H54 (cell line): Measurements from ENCODE around the gene NKAIN1.

ENCODE experiments used
- DNase-seq: peaks from one replicate; pipeline ENCODE4 v3.0.0; 2011; ENCODE audit warnings: low spot score, mixed read lengths; ENCODE audit not compliant: insufficient read length
- FAIRE-seq: peaks from 3 replicates; lab custom pipeline; 2011; peaks lifted over from hg19 to GRCh38; lab: Jason Lieb, UNC
- POLR2A ChIP-seq: IDR thresholded peaks from 2 replicates; pipeline ENCODE4 v1.6.1; 2011; ENCODE audit warnings: low read depth, mild to moderate bottlenecking, low read length

NKAIN1 gene

DNA sequence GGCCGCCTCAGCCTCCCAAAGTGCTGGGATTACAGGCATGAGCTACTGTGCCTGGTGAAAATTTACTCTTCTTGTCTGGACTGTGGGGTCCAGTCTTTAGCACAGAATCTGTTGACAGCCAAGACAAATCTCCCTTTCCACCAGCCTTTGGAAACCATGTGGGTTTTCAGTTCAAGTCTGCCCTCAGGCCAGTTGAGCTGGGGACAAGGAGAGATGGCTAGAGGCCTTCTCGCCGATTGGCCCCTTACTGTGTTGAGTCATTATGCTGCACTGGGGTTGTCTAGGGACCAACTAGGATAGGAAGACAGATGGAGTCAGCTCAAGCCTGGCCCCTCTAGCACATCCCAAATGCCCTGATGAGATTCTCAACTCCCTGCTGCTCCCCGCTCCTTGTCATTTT lies 8.6 kb upstream of the NKAIN1 start:
- no peak for TF ChIP-seq POLR2A
- no peak for DNase-seq
- no peak for FAIRE-seq

DNA sequence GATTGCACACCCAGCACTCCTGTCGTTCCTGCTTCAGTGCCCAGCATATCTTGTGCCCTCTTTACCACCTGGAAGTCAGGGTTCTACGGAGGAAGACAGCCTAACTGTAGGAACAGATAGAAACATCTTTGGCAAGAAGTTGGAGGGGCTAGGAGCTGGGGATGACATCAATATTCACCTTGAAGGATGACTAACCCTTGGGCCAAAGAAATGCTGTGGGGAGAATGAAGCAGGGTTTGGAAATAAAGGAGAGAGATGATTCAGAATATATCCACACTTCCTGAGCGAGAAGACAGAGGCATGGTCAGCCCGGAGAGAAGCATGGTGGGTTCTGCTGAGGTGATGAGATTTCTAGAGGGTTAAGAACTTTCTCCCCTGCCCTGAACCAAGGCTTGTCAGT lies 4.6 kb upstream of the NKAIN1 start:
- TF ChIP-seq POLR2A = no peak
- FAIRE-seq (no peak), DNase-seq (no peak)

DNA sequence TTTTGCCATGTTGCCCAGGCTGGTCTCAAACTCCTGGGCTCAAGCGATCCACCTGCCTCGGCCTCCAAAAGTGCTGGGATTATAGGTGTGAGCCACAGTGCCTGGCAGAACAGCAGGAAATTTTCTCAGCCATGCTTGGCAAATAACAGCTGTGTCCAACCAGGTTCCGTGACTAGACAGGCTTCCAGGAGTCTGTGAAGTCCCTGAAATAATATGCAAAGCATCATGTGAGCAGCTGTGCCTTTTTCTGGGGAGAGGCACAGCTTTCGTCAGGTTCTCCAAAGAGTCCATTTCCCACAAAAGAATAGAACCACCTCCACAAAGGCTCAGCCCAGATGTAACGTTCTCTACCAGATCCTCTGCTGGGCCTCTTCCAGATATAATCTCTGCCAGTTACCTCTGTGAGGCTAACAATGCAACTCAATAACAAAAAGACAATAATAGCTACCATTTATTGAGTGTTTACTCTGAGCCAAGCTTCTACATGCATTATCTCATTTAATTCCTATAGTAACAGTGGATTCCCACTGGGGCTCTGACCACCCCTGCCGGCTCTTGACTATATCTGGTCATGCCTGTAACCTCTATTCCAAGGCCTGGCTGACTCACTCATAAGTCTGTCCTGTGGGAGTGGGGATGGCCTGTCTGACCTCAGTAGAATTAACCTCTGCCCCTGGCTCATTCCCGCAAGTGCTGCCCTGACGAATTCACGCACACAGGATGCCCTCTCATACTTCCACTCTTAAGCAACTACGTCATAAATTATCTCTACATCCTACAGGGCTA lies 4.0 kb upstream of the NKAIN1 start:
- no peak for FAIRE-seq
- peak; percentile 64 for DNase-seq
- no peak for TF ChIP-seq POLR2A

DNA sequence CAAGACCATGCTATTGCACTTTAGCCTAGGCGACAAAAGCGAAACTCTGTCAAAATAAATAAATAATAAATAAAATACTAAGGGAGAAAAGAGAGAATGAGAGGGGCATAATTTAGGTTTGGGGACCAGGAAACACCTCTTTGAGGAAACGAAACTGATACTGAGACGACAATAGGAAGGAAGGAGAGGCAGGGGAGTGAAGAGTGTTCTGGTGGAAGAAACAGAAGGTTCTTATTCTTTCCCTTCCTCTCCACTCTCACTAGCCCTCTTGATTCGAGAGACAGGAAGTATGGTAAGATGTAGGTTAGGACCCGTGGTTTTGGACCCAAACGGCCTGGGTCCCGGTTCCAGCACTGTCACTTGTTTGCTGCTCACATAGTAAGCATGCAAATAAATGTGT lies 1.6 kb upstream of the NKAIN1 start:
- FAIRE-seq = no peak
- no peak for TF ChIP-seq POLR2A
- DNase-seq = no peak

DNA sequence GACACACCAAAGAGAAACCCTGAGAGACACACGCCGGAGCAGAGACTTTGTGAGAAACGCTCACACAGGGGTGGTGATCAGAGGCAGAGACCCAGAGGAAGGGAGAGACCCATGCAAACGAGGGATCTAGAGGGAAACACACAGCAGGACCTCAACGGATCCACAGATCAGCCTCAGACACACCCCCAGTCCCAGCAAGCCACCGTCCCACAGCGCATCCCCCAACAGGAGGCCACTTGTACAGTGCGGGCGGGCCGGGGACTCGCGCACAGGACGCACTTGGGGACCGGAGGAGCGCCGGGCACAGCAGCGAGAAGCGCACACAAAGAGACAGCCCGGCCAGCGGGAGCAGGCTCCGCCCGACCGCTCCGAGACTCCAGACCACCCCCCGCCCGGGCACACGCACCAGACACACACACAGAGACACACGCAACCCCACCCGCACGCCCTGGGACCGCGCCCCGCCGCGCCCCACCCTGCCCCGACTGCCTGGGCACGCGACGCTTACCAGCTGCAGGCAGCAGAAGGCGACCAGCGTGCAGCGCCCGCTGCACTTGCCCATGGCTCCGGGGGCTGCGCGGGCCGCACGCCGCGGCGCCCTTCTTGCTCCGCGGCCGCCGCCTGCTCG lies 587 bp downstream of the NKAIN1 start:
- DNase-seq = no peak
- no peak for TF ChIP-seq POLR2A
- FAIRE-seq = no peak

DNA sequence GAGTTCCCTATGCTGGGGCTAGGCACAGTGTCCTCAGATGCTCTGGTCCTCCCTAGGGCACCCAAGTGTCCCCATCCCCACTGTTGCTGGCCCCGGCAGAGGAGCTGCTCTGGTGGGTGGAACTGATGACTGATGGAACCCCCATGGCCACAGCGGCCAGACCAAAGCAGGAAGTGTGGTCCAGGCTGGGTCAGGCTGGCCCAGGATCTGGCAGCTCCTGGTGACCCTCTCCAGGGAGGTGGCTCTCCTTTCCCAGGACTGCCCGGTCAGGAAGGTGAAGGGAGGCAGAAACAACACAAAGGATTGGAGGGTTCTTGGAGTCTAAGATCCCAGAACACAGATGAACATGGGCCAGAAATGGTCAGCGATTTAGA lies 1.1 kb downstream of the NKAIN1 start:
- DNase-seq (no peak), FAIRE-seq (no peak)
- no peak for TF ChIP-seq POLR2A

DNA sequence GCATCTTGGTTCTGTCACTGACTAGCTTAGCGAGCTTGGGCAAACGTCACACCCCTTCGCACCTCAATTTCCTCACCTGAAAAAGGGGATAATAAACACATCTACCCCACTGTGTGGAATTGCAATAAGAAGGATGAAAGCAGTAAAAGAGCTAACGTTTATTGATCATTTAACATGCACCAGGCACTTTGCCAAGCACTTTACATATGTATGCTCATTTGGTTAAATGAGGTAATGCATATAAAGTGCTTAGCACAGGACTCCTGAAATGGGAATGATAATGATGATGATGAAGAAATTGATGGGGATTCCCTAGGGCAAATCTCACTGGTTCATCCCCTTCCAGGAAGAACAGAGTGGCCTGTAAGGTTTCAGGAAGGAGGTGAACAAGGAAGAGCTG lies 4.8 kb downstream of the NKAIN1 start:
- FAIRE-seq (no peak), DNase-seq (no peak)
- TF ChIP-seq POLR2A = no peak

DNA sequence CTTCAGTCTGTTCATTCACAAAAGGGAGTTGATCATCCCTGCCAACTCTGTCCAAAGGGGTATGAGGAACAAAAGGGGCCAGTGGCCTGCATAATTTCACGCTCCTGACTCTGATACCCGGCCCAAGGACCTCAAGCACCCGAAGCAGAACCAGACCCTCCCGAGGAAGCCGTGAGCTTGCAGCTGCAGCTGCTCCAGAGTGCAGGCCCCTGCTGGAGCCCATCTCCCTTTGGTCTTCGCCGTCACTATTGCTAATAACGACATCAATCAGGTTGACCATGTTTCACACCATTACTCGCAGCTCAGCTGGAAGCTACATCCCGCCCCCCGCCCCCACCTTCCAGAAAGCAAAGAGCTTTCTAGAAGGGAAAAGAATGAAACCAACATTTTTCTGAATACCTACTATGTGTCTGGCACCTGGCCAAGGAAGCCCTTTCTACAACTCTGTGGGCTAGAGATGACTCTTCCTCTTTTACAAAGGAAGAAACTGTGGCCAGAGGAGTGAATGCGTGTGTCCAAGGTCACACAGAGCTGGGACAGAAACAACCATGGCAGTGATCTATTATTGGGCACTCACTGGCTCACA lies 5.5 kb downstream of the NKAIN1 start:
- no peak for TF ChIP-seq POLR2A
- FAIRE-seq (no peak), DNase-seq (no peak)

DNA sequence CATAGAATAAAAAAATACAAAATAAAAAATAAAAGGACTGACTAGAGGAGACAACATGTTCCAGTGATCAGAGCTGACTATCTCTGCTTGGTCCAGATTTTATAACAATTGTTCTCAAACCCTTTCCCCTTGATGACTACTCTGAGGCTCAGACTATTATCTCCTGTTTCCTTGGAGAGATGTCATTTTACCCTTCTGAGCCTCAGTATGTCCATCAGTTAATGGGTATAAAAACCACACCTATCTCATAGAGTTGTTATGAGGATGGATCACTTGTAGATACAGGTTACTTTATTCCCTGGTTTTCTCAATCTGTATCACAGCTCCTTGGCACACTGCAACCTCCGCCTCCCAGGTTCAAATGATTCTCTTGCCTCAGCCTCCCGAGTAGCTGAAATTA lies 7.0 kb downstream of the NKAIN1 start:
- DNase-seq = no peak
- TF ChIP-seq POLR2A = no peak
- FAIRE-seq = no peak

DNA sequence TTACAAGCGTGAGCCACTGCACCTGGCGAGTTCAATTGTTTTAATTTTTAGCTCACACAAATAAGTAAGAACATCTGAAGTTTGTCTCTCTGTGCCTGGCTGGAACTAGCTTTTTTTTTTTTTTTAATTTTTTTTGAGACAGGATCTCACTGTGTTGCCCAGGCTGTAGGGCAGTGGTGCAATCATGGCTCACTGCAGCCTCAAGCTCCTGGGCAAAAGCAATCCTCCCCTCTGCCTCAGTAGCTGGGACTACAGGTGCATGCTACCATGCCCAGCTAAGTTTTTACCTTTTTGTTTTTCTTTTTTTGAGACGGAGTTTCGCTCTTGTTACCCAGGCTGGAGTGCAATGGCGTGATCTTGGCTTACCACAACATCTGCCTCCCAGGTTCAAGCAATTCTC lies 7.9 kb downstream of the NKAIN1 start:
- TF ChIP-seq POLR2A = no peak
- FAIRE-seq = no peak

DNA sequence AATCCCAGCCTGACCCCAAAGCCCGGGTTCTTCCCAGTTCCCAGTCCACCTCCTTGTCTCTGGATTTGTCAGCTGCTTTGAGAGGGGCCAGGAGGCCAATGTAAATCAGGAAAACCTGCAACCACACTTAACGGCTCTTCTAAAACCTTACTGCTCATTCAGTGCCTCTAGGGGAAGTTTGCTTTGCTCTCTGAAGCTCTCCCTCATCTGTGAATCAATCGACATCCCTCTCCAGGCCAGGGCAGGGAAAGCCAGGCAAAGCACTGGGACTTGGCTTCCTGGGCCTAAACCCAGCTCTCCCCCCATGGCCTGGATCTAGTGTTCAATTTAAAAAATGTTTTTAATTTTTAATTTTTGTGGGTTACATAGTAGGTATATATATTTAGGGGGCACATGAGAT lies 9.3 kb downstream of the NKAIN1 start:
- no peak for TF ChIP-seq POLR2A
- FAIRE-seq (no peak), DNase-seq (no peak)

More for the DNA sequence above, 7.9 kb downstream of the NKAIN1 start:
- DNase-seq = no peak

DNA sequence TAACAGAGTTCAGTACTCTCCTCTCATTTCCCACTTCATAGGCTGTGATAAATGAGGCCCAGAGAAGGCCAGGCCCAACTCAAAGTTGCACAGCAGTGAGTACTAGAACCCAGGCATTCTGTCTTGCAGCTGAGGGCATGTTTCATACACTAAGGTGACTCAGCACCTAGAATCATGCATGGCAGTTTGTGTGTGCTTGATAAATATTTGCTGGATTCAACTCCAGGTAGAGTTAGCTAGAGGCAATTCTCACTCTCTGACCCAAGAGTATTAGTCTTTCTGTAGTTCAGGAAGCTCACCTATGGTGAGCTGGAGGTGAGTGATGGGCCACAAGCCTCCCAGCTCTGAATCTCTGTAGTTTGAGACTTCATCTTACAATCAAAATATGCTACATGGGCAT lies 10.7 kb downstream of the NKAIN1 start:
- no peak for TF ChIP-seq POLR2A
- FAIRE-seq = no peak

DNA sequence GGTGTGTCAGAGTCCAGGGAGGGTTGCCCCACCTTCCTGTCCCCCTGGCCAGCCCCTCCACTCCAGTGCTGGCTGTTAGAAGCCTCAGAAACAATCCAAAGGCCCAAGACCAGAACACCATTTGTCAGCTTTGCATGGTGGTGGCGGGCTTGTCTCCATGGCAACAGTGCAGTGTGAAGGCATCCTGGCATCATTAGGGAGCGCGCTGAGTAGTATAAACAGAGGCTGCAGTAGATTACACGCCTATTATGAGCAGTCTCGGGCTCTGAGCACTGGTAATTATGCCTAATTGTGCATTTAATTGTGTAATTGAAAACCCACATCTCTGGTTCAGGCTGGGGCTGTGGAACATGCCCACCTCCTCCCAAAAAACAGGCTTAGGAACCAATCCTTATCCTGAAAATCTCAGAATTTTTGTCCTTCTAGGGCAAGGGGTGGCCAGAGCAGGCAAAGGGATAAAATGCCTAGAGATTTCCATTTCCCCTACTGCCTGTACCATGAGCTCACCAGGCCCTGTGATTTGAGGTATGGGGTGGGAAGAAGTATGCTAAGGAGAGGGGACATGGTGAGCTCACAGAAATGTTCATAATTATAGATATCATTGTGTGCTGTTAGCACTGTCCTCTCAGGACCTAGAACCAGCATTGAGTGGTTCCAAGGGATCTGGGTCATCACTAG lies 11.7 kb downstream of the NKAIN1 start:
- DNase-seq = no peak
- no peak for FAIRE-seq
- TF ChIP-seq POLR2A = no peak

More for the DNA sequence above, 10.7 kb downstream of the NKAIN1 start:
- no peak for DNase-seq

DNA sequence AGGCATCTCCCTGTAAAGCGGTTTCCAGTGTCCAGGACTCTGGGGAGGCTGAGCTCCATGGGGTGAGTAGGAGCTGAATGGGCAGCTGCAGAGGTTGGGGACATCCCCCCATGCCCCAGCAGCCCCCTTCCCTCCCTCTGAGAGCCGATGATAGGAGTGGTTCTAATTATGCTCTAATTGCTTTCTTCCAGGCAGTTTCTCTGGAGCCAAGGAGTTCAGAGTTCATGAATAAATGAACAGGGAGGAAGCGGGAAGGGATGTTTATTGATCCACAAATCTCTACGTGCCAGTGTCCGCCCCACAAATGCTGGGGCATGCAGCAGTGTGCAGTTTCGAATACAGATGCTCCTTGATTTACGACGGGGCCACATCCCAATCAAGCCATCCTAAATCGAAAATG lies 15.6 kb downstream of the NKAIN1 start:
- TF ChIP-seq POLR2A = no peak
- no peak for DNase-seq
- FAIRE-seq = no peak

DNA sequence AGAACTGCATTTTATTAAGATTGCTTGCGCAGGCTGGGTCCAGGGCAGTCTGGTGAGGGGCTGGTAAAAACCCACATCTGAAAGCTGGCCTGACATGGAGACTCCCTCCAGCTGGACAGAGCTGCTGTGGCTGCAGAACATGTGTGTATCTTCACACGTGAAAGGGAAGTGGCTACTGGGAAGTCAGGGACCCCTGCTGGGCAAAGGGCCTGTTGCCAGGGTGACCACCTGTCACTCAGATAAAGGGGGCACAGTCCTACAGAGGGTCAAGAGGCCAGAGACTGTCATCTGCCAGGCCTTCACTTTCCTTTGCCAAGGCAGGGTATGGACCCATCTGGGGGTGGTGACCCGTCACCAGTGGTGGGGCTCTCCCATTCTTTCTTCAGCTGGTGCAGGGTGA lies 17.5 kb downstream of the NKAIN1 start:
- no peak for TF ChIP-seq POLR2A
- no peak for DNase-seq
- FAIRE-seq = no peak
